ENCODE data around the gene GRK3. TPM values are rescaled to one million over a fixed set of nuclear protein-coding genes. Genes with fewer than 3 reads are reported as not detected.

The GRK3 gene
- total RNA-seq, 1 donor from 2014 or later: 26.0 TPM

- Mint-ChIP-seq H3K27me3 (peaks cover 16% of the 10 kb centered on the region), H3K36me3 (ENCODE audit: insufficient read depth) (no peaks in the 10 kb centered on the region), H3K27ac (no peak overlapping the region), H3K4me1 (ENCODE audit: low read depth) (no peaks in the 10 kb centered on the region), H3K4me3 (ENCODE audit: low read depth) (no peak overlapping the region), H3K9me3 (ENCODE audit: low read depth) (peaks cover 2% of the 10 kb centered on the region)
- no peak for TF ChIP-seq CTCF (IDR thresholded peaks at IDR 0.05; ENCODE audit: unreplicated experiment)
- DNase-seq (ENCODE audit: low spot score, unreplicated experiment): no peak
Measured at GRCh38 chr22:25754527-25755202, 190.2 kb downstream of the GRK3 start.

- H3K4me1 Mint-ChIP-seq (ENCODE audit: low read depth): peaks cover 6% of the 10 kb centered on the region
- no peak overlapping the region for H3K27ac Mint-ChIP-seq
- no peaks in the 10 kb centered on the region for H3K27me3 Mint-ChIP-seq
- DNase-seq (ENCODE audit: low spot score, unreplicated experiment): no peak
- H3K36me3 Mint-ChIP-seq (ENCODE audit: insufficient read depth): no peaks in the 10 kb centered on the region
- peaks cover 2% of the 10 kb centered on the region for H3K9me3 Mint-ChIP-seq (ENCODE audit: low read depth)
- H3K4me3 Mint-ChIP-seq (ENCODE audit: low read depth): no peak overlapping the region
- no peak for TF ChIP-seq CTCF (IDR thresholded peaks at IDR 0.05; ENCODE audit: unreplicated experiment)
Measured at GRCh38 chr22:25757686-25758085, 193.2 kb downstream of the GRK3 start.

- TF ChIP-seq CTCF (IDR thresholded peaks at IDR 0.05; ENCODE audit: unreplicated experiment): no peak
- no peak for DNase-seq (ENCODE audit: low spot score, unreplicated experiment)
- H3K9me3 Mint-ChIP-seq (ENCODE audit: low read depth): peaks cover 2% of the 10 kb centered on the region
- H3K27ac Mint-ChIP-seq: no peak overlapping the region
- H3K27me3 Mint-ChIP-seq: no peaks in the 10 kb centered on the region
- H3K36me3 Mint-ChIP-seq (ENCODE audit: insufficient read depth): no peaks in the 10 kb centered on the region
- peaks cover 6% of the 10 kb centered on the region for H3K4me1 Mint-ChIP-seq (ENCODE audit: low read depth)
- no peak overlapping the region for H3K4me3 Mint-ChIP-seq (ENCODE audit: low read depth)
Measured at GRCh38 chr22:25758316-25758715, 193.8 kb downstream of the GRK3 start.

- Mint-ChIP-seq H3K36me3 (ENCODE audit: insufficient read depth) (no peaks in the 10 kb centered on the region), H3K4me3 (ENCODE audit: low read depth) (no peak overlapping the region), H3K27ac (peak overlapping the region; percentile 69), H3K4me1 (ENCODE audit: low read depth) (peaks cover 6% of the 10 kb centered on the region), H3K9me3 (ENCODE audit: low read depth) (no peaks in the 10 kb centered on the region), H3K27me3 (no peaks in the 10 kb centered on the region)
- TF ChIP-seq CTCF (IDR thresholded peaks at IDR 0.05; ENCODE audit: unreplicated experiment): no peak
- DNase-seq (ENCODE audit: low spot score, unreplicated experiment): no peak
Measured at GRCh38 chr22:25759825-25760231, 195.4 kb downstream of the GRK3 start.

- peak overlapping the region; percentile 69 for H3K27ac Mint-ChIP-seq
- TF ChIP-seq CTCF (IDR thresholded peaks at IDR 0.05; ENCODE audit: unreplicated experiment): no peak
- H3K4me1 Mint-ChIP-seq (ENCODE audit: low read depth): peaks cover 6% of the 10 kb centered on the region
- H3K4me3 Mint-ChIP-seq (ENCODE audit: low read depth): no peak overlapping the region
- DNase-seq (ENCODE audit: low spot score, unreplicated experiment): no peak
- H3K27me3 Mint-ChIP-seq: no peaks in the 10 kb centered on the region
- H3K9me3 Mint-ChIP-seq (ENCODE audit: low read depth): no peaks in the 10 kb centered on the region
- no peaks in the 10 kb centered on the region for H3K36me3 Mint-ChIP-seq (ENCODE audit: insufficient read depth)
Measured at GRCh38 chr22:25760294-25760693, 195.8 kb downstream of the GRK3 start.

All from progenitor cell of endocrine pancreas (in vitro differentiated cells).